ENCODE data around the gene VPS26C.

The VPS26C gene

DNA sequence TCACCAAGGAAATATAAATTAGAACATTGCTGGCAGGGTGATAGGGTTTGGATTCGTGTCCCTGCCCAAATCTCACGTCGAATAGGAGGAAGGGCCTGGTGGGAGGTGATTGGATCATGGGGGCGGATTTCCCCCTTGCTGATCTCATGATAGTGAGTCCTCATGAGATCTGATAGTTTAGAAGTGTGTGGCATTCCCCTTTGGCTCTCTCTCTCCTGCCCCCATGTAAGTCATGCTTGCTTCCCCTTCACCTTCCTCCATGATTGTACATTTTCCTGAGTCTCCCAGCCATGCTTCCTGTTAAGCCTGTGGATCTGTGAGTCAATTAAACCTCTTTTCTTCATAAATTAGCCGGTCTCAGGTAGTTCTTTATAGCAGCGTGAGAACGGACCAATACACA lies 60.6 kb downstream of the VPS26C start:
- DNase-seq (ENCODE audit: low read depth in 1 of 2, low spot score in 1 of 2): no peak

DNA sequence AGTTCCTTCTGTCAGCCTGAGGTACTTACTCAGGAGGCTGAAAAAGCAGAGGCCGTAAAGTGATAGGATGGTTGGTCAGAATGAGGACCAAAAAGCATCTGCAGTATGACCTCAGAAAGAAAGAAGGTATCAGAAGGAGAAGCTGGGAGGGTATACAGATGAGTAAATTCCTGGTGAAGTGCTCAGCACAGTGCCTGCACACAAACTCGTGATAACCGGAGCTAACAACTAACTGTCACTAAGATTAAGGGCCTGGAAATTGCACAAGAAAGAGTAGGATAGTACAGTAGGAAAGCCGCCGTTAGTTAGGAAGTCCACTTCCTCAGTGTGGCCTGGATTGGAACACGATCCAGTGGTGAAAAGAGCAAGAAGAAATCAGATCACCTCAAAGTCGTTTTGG lies 62.6 kb downstream of the VPS26C start:
- DNase-seq (ENCODE audit: low read depth in 1 of 2, low spot score in 1 of 2): no peak

DNA sequence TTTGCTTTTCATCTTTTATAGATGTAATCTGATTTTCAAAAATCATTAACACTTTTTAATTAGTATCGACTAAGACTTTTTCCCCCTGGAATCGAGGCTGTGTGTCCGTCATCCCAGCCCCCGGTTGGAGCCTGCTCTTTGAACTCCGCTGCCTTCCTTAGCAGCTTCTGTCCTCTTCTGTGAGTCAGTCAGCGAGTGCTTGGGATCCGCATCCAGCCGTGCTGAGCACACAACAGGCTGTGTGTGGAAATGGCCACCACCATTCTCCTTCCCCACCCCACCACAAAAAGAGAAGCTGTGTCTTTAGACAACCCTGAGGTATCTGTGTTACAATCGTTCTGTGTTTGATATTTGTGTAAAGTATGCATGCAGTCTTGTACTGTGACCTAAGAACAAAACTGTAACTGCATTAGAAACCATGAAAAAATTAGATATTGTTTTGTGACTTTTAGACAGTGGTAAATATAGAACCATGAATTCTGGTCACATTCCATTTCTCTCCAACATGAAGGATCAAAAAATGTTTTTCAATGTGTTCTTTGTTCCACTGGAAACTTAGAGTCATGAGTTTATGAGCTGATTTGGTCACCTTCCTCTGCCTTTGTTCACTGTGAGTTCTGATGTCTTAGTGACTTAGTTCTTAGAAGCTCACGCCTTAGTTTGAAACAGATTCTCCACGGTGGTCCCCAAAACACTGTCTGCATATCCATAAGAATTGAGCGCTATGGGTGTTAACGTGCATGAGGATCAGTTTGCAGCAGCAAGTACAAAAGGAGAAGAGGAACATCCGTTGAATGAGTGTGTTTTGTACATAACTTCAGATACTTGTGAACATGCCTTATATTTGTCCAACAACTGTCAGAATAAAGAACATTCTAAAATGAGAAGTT lies 64.7 kb downstream of the VPS26C start:
- DNase-seq (ENCODE audit: low read depth in 1 of 2, low spot score in 1 of 2): no peak

DNA sequence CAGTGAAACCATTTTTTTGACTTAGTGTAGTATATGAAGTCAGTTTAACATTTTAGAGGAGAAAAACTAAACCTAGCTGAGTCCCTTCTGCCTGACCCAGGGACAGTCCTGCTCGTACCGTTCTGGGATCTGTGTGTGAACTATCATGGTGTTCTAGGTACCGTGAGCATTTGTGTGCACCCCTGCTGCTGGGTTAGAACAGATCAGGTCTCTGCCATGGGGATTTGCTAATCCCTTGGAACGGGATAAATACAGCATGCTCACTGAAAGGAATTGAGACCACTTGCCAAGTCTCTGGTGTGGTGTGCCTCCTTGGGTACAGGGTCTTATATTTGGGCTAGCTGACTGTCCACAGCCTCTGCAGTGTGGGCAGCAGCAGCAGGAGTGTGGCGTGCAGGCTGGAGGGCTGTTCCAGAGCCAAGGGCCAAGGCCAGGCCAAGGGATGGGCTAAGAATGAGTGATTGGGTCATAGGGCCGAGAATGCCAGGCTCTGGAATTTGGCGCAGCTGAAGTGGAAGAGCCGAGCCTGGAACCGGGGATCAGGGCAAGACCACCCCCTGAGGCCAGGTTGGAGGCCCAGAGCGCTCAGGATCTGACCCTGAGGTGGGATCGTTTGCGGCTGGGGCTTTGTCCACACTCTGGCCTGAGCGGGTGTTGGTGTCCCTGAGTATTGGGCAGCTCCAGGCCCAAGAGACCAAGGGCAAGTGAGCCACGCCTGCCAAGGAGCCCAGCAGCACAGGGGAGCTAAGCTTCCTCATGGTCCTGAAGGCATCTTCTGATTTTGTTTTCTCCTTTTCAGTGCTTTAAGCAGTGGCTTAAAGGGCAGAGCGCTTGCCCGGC lies 66.3 kb downstream of the VPS26C start:
- DNase-seq (ENCODE audit: low read depth in 1 of 2, low spot score in 1 of 2): no peak

DNA sequence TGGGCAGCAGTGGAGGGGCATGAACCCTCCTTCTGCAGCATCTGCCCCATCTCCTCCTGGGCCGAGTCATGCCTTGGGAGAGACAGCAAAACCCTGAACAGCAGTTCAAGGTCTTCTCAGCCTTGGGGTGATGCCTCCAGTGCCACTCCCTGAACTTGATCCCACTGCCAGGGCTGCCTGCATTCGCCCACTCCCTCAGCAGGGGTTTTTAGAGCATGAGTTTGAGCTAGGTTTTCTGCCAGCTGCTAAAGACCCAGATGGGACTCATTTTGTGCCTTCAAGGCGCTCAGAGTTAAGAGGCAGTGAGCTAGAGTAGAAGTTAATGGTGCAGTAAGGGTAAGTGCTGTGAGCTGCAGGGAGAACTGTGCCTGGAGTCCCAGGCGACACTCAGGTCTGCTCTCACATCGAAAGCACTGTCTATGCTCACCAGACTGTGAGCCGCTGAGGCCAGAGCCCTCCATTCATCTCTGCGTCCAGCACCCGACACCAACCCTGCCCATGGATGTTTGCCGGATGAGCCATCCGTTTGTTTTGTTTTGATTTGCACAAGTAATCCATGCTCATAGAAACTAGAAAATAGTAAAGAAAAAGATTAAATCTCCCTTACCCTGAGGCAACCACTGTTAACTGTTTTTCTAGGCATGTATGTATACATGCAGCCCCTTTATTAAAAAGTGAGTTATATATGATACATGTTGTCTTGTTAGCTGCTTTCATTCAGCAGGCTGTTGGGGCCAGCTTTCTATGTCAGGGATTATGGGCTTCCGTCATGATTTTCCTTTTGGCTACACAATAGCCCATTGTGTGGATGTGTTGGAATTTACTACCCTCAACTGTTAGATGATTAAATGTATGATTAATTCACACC lies 67.8 kb downstream of the VPS26C start:
- DNase-seq (ENCODE audit: low read depth in 1 of 2, low spot score in 1 of 2): no peak

DNA sequence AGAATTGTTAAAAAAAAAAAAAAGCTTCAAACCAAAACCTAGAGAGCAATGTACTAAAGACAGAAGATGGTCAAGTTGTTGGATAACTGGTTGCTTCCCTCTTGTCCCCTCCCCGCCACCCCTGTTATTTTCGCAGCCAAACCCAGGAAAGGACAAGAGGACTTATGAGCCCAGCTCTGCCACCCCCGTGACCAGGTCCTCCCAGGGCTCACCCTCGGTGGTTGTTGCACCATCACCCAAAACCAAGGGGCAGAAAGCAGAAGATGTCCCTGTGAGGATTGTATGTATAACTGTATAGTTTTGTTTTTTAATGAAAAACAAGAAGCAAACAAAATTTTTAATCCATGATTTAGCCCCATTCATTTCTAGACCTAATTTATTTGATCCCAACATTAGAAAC lies 69.4 kb downstream of the VPS26C start:
- no peak for DNase-seq (ENCODE audit: low read depth in 1 of 2, low spot score in 1 of 2)

DNA sequence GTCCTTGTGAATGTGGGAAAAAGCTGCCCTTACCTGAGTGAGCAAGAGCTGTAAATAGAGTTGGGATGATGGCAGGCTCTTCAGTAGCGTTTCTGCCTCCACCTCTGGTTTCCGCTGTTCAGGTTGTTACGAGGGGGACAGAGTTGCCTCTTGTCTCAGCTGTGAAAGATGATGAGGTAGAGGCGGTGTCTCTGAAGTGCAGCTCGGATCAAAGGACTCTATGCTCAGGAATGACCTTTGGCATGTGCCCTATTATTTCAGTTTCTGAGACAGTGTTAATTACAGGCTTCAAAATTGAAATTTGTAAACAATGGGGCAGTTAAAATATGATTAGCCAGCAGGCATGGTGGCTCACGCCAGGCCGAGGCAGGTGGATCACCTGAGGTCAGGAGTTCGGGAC lies 70.3 kb downstream of the VPS26C start:
- no peak for DNase-seq (ENCODE audit: low read depth in 1 of 2, low spot score in 1 of 2)

DNA sequence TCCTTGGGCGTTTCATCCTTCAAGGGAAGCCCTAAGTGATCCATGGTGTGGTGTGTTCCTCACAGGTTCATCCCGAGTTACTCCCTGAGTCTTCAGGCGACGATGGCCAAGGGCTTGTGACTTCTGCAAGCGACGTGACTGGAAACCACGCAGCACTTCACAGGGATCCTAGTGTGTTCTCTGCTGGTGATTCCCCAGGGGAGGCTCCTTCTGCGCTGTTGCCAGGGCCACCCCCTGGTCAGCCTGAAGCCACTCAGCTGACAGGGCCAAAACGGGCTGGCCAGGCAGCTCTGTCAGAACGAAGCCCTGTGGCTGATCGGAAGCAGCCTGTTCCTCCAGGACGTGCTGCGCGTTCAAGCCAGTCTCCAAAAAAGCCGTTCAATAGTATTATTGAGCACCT lies 71.5 kb downstream of the VPS26C start:
- DNase-seq (ENCODE audit: low read depth in 1 of 2, low spot score in 1 of 2): no peak

DNA sequence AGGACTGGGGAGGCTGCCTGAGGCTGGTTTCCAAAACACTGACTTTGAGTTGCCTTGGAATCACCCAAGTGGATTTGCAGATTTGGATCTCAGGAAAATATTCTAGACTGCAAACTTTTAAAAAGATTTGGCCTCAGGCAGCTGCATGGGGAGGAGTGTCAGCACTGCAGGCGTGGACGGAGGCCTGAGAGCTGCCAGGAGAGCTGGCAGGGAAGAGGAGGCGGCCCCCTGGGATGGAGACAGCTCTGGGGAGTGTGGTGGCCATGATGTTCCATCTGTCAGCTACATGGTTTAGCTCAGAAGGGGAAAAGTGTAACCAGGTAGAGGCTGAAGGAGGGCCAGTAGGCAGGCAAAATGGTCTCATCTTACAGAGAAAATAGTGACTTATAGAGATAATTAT lies 72.1 kb downstream of the VPS26C start:
- DNase-seq (ENCODE audit: low read depth in 1 of 2, low spot score in 1 of 2): no peak

DNA sequence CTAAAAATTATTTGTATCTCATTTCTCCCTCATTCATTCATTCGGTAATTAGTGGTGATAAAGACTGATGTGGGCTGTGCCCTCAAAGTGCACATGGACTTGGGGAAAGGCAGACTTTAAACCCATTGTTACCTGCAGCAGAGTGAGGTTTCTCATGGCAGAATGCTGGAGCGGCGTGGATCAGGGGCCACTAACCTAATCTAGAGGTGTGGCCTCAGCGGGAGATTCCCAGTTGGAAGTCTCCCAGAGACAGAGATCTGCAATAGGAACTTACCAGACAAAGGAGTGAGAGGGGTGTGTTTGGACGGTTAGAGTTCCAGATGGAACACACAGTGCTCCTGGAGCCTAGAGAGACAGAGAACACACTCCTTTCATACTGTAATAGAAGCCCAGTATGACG lies 73.5 kb downstream of the VPS26C start:
- no peak for DNase-seq (ENCODE audit: low read depth in 1 of 2, low spot score in 1 of 2)

DNA sequence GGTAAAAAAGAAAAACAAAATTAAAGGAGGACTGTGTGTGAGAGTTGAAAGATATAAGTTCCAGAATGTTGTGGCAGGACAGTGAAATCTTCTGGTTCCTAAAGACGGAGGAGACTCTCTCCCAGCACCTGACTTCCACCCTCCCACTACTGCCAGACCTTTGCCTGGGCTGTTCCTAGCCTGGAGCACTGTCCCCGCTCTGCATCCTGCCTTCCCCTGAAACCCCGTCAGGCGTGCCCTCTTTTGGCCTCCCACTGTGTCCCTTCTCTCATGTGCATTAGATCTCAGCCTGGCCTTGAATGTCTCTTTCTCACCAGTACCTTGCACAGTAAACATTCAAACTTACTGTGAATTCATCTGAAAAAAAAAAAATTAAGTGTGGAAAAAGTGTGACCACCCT lies 74.1 kb downstream of the VPS26C start:
- DNase-seq (ENCODE audit: low read depth in 1 of 2, low spot score in 1 of 2): no peak

DNA sequence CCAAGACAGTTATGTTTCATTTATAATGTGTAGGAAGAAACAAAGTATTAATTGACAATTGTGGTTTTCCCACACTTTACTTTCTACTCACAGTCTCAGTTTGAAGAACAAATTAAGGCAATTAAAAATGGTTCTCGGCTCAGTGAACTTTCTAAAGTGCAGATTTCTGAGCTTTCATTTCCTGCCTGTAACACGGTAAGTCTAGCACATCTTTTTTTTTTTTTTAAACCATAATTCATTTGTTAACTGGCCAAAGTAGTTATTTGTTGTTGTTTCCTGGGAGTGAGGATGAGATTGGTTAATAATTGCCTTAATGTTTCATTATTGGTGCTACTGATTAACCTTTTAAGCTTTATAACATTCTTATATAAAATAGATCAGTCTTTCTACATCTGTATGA lies 75.1 kb downstream of the VPS26C start:
- no peak for DNase-seq (ENCODE audit: low read depth in 1 of 2, low spot score in 1 of 2)

DNA sequence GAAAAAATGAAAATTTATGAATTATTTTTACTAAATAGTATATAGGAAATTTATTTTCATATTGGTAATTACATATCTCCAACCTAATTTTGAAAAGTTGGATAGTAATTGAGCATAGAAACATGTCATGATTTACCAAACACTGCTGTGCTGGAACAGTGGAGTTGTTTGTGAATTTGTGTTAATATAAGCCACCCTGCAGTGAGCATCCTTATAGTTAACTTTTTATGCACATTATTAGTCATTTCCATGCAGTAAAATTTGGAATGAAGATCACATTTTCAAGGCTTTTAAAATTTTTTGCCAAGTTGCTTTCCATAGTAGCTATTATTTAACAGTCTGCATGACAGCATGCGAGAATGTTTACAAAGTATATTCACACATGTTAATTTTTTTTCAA lies 78.3 kb downstream of the VPS26C start:
- DNase-seq (ENCODE audit: low read depth in 1 of 2, low spot score in 1 of 2): no peak

DNA sequence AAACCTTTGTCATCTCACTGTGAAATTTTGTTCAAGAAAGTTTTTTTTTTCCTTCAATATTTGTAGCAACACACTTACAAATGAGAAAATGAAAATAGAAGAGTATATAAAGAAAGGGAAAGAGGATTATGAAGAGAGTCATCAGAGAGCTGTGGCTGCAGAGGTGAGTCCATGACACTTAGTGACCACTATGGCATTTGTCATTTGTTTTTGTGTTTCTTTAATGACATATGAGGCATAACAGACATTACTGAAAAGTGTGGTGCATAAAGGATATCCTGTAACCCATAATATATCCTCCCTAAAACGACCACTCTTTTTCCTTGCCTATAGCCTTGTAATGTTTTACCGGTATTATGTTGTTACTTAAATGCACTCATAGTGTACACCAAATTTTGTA lies 80.2 kb downstream of the VPS26C start:
- DNase-seq (ENCODE audit: low read depth in 1 of 2, low spot score in 1 of 2): no peak

DNA sequence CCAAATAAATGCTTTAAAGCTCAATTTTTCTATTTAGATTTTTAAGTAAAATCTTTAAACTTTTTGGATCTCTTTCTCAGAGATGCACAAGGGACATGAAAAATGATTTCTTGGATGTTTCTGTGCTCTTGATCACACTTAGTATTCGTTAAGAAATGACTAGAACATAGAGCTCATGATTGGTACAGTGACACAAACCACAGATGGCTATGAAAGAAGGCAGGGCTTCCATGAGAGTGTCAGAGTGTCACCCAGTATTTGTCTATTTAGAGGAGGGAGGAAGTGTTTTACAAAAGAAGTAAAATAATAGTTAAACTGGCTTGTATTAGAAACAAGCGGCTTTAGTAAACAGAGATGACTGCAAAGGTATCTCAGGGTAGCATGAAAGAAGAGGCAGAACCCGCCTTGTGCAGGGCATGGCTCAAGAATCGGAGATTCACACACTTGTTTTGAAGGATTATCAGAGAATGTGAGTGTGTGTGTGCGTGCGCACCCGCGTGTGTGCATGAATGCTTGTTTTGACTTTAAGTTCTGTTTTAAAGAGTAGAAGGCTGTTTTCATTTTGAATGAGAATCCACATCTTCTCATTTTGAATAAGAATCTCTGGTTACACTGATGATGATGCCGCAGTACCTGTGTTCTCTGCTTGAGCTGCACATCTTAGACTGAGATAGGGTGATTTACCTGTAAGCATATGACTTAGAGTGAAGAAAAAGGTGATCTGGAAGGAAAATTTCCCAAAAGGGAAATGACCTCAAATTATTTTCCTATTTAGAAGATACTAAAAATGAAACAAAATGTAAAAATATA lies 82.1 kb downstream of the VPS26C start:
- no peak for DNase-seq (ENCODE audit: low read depth in 1 of 2, low spot score in 1 of 2)

DNA sequence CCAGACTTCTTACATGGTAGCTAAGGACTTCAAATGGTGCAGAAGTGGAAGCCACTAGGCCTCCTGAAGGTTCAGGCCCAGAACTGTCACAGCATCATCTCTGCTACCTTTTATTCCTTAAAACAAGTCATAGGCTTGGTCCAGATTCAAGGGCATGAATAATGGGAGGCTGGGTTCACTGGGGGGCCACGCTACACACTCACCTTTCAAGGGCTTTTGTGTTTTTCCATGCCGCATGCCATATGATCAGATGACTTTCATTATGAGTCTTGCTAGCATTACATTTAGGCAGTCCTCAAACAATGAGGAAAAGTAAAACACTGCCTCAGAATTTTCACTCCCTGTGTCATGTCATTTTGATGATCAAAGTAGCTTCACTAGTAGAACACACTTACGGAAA lies 83.4 kb downstream of the VPS26C start:
- no peak for DNase-seq (ENCODE audit: low read depth in 1 of 2, low spot score in 1 of 2)

DNA sequence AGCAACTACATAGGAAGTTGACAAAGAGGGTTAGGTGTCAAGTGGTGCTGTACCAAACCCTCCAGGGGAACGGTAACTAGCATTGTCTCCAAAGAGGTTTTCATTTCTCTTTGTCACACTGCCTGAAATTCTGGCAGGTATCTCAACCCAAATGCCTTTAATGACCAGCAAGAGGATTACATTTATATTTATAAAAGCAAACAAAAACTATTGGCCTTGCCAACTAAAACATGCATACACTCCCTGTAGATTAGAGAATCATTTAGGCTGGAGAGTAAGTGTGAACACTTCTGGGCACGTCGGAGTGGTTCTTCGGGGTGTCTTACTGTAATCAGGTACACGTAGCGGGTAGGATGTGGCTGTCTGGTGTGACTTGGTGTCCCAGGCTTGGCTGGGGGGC lies 84.9 kb downstream of the VPS26C start:
- no peak for DNase-seq (ENCODE audit: low read depth in 1 of 2, low spot score in 1 of 2)

DNA sequence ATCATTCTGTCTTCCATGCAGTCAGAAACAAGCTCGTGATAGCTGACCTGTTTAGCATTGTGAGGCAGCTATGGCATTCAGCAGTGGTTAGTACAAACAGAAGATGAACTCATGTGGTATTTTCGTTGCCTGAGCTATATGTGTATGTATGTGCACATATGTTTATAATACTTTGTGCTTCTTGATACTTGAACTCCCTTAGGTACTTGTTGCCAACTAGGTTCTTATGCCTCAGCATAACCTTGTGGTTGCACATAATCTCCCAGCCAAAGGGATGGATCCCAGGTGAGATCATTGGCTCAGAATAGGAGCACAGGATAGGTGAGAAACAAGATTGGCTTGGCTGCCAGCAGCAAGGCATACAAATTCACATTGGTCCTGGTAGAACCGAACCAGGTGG lies 86.1 kb downstream of the VPS26C start:
- no peak for DNase-seq (ENCODE audit: low read depth in 1 of 2, low spot score in 1 of 2)

DNA sequence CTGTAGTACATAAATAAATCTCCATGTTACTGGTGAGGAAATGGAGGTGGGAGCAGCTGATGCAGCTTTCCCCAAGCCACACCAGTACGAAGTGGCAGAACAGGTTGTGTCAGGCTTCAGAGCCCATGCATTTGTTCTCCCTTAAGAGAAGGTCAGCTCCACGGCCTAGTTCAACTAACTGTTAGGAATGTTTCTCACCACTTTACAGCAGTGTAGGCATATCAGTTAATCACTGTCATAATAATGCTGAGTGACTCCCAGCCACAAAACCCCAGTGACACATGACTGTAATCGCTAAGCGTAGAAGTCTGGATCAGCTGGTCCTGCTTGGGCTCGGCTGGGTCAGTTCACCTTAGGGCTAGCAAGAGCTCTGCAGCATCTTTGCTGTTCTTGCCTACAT lies 90.4 kb downstream of the VPS26C start:
- DNase-seq (ENCODE audit: low read depth in 1 of 2, low spot score in 1 of 2): no peak

Data from activated CD4-positive, alpha-beta T cell treated with anti-CD3 and anti-CD28 coated beads, Interleukin-2, amount 50 U/mL, for 24 hours (primary cell).